Measurements from ENCODE around the gene ZNF598. TPM values are rescaled to one million over a fixed set of nuclear protein-coding genes. Genes with fewer than 3 reads are reported as not detected.
A peak's percentile ranks its signal among the peaks of the same experiment; 100 is the strongest.

ZNF598 gene
- total RNA-seq, 1 experiment from 2014 or later, result 70.9 TPM

- Histone ChIP-seq H3K4ac (ENCODE audit: low read depth, low read length) (no peak overlapping the region), H3K4me1 (ENCODE audit: insufficient read depth, low read length) (no peaks in the 10 kb centered on the region), H3K23me2 (ENCODE audit: insufficient read length, low read depth, low read length, poor library complexity, severe bottlenecking) (no peaks in the 10 kb centered on the region), H3K27ac (ENCODE audit: insufficient read length, low read depth, low read length) (no peak overlapping the region), H3K27me3 (ENCODE audit: insufficient read depth, low read length) (no peaks in the 10 kb centered on the region), H3K18ac (ENCODE audit: insufficient read length, low read depth, low read length) (no peak overlapping the region), H3T11ph (ENCODE audit: low read length) (no peak overlapping the region), H4K5ac (ENCODE audit: insufficient read length, low read depth, low read length) (no peak overlapping the region), H3K56ac (ENCODE audit: insufficient read length, low read depth, low read length) (no peak overlapping the region), H2BK12ac (ENCODE audit: insufficient read length, low read depth, low read length) (no peak overlapping the region), H2BK15ac (ENCODE audit: low read depth, low read length) (no peak overlapping the region), H3K23ac (ENCODE audit: insufficient read length, low read depth, low read length) (no peak overlapping the region), H3K79me1 (ENCODE audit: insufficient read depth, low read depth, low read length, poor library complexity, severe bottlenecking) (no peaks in the 10 kb centered on the region), H2AFZ (ENCODE audit: low read length) (no peak overlapping the region), H2BK5ac (ENCODE audit: insufficient read length, low read length) (no peak overlapping the region), H3K4me2 (ENCODE audit: insufficient read depth, insufficient read length, low read length) (no peak overlapping the region), H3K9me3 (ENCODE audit: control insufficient read depth, low read depth, low read length) (no peaks in the 10 kb centered on the region), H2BK20ac (ENCODE audit: low read depth, low read length, poor library complexity, severe bottlenecking) (no peak overlapping the region), H4K91ac (ENCODE audit: insufficient read length, low read depth, low read length) (no peak overlapping the region), H4K20me1 (ENCODE audit: control insufficient read depth, insufficient read depth, insufficient read length) (peaks cover 2% of the 10 kb centered on the region), H2BK120ac (ENCODE audit: low read depth, low read length, poor library complexity, severe bottlenecking) (no peak overlapping the region), H4K8ac (replicated peaks; ENCODE audit: insufficient read length, low read depth, low read length) (no peak overlapping the region), H3K14ac (ENCODE audit: insufficient read depth, low read length) (no peak overlapping the region), H2AK5ac (ENCODE audit: insufficient read length, low read length) (no peak overlapping the region), H3K79me2 (ENCODE audit: insufficient read depth, low read length) (no peaks in the 10 kb centered on the region), H3K9ac (ENCODE audit: extremely low read depth, insufficient read length, low read length) (no peak overlapping the region)
- peaks cover 4 to 31% (median 31%) of the 10 kb centered on the region in 3 experiments; a peak in 6 of 7 replicates for H3K36me3 Mint-ChIP-seq (ENCODE audit: insufficient read depth in 1 of 3, low read depth in 3 of 3)
- no CpG with 5 or more reads among the region's 10 CpGs for WGBS (ENCODE audit: extremely low coverage, insufficient read length, low lambda C conversion rate)
- H3K4me3 Mint-ChIP-seq, result peak overlapping the region in 1 of 2 experiments; percentile 18; a peak in 1 of 5 replicates
- no peaks in the 10 kb centered on the region for H3K9me3 Mint-ChIP-seq
- H3K4me1 Mint-ChIP-seq, result no peaks in the 10 kb centered on the region
- DNase-seq, result no peak
- H3K27ac Mint-ChIP-seq, result peak overlapping the region in 2 of 3 experiments; percentile 14 to 69; a peak in 1 of 7 replicates
- H3K27me3 Mint-ChIP-seq (ENCODE audit: low read depth), result no peaks in the 10 kb centered on the region
- no peak for TF ChIP-seq CTCF (conservative IDR thresholded peaks at IDR 0.05)
Measured at GRCh38 chr16:2057438-2057837, 47.8 kb upstream of the ZNF598 start.
